HG02852 (cell line): ENCODE data around the gene TMEM191C.
"Not testable (repeated sequence)": the region's sequence is repeated elsewhere in the genome, so short reads cannot be mapped to it uniquely, and the experiment has no call there.

Experiments
- ATAC-seq: cut with Tn5 transposase; IDR thresholded peaks from one replicate; pipeline ENCODE4 v1.9.1; 2021; ENCODE audit warnings: mild to moderate bottlenecking, moderate library complexity; ENCODE audit not compliant: unreplicated experiment

TMEM191C gene

DNA sequence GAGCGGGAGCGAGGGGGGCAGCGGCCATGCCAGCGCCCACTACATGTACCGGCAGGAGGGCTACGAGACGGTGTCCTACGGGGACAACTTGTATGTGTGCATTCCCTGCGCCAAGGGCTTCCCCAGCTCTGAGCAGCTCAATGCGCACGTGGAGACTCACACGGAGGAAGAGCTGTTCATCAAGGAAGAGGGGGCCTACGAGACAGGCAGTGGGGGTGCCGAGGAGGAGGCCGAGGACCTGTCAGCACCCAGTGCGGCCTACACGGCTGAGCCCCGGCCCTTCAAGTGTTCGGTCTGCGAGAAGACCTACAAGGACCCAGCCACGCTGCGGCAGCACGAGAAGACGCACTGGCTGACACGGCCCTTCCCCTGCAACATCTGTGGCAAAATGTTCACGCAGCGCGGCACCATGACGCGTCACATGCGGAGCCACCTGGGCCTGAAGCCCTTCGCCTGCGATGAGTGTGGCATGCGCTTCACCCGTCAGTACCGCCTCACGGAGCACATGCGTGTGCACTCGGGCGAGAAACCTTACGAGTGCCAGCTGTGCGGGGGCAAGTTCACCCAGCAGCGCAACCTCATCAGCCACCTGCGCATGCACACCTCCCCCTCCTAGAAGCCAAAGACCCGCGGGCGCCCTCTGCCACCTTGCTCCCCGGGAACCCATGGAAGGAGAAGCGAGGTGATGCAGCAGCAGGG, 20.9 kb upstream of the TMEM191C start:
- ATAC-seq, result no peak

- no peak for ATAC-seq
These were observed 20.1 kb upstream of the TMEM191C start for GRCh38 chr22:21446827-21447690.

GRCh38 chr22:21447694-21448402, 19.3 kb upstream of the TMEM191C start:
- no peak for ATAC-seq

GRCh38 chr22:21448627-21449416, 18.4 kb upstream of the TMEM191C start:
- no peak for ATAC-seq

DNA sequence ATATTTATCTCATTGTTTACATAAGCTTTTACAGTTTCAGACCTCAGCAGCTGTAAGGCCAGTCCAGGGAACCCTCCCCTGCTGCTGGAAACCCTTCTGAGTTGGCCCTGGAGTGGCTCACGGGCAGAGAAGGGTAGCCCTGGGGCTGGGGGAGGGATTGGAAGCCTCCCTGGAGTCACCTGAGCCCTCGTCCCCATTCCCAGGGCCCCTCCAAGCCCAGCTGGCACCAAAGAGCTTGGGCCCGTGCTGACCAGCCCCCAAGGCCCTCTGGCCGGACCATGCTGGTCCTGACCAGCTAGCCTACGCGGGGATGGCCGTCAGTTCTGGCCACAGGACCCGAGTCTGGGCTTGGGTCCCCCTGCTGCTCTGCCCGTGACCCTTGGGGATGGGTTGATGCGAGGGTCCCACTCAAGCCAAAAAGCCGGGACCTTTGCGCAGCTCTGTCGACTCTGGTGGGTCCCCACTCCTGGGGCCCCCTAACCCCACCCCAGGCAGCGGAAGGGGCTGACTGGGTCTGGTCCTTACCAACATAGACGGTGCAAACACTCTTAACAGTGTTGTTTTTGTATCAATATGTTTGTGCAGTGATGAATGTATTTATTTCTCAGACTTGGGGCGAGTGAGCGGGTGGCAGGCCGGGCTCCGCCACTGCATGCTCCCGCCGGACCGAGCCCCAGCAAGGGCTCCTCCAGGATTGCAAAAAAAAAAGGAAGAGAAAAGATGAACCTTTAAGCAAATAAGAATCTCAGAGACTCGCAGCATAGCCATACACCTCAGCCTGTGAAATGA, 17.5 kb upstream of the TMEM191C start:
- no peak for ATAC-seq

DNA sequence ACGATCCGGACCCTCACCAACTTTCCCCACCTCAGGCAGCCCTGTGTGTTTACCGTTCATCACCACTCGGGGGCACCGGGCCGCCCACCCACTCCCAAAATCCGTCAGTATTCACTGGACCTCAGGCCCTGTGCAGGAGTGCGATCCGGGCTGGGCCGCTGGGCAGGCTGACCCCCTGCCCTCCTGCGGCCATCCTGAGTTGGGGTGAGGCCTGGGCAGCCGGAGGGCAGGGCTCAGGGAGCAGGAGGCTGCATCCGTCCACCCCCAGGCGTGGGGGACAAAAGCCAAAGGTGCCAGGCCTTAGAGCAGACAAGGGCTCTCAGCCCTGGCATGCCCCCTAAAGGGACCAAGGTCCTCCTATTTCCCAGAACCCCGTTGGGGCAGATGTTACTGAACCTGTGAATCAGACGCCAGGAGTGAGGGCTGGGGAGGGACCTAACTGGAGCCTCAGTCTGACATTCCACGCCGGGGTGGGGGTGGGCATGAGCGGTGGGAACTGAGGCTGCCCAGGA, 16.8 kb upstream of the TMEM191C start:
- no peak for ATAC-seq

DNA sequence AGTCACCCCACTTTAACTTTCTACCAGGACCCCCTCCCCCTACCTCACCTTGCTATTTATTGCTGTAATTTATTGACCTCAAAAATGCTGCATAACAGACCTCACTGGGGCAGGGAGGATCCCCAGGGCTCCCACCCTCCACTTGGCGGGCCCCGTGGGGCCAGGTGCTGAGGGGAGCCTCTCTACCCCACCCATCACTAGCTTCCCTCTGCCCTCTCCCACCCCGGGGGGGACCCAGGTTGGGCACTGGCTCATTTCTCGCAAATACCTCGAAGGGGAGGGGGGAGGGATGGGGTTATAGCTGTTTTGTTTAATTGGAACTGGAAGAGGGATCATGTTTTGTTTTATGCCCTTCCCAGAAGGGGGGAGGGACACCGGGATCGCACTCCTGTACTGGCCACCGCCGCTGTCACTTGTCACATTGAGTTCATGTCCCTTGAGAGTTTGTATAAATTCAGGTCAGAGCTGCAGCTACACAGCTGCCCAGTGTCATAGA, 16.3 kb upstream of the TMEM191C start:
- no peak for ATAC-seq

DNA sequence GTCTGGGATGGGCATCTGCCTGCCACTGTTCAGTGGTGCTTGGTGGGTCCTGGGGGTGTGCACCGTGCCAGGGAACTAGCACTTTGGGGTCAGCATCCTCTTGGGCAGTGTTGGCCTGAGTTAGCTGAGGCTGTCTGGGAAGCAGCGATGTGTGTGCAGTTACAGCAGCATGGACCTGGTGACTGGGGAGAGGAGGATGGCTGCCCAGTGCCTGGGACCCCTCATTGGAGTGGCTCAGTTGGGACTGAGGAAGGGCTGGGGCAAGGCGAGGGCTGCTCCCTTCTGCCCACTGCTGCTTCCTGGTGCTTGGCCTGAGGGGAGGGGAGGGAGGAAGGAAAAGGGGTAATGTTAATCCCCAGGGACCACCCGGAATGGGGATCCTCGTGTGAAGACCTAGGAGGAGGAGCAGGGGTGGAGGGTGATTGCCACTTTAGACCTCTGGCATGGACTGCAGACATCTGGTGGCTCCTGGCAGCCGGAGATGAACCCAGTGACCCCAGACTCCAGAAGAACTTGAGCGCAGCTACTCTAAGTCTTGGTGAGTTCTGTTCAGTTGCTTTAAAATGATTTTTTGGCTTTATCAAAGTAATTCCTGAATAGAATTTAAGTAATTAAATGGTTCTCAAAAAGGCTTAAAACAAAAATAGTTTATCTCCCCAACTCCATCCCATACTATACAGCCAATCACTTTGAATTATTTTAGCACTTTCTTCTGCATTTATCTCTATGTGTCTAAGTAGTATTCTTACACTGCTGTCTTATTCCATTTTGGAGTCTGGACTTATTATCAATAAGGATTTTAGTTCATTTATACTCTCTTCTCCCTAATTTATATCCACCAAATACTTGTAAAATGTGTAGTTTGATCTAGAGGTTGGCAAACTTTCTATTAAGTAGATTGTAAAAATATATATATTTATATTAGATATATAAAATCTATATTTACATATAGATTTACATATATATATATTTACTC, 15.4 kb upstream of the TMEM191C start:
- ATAC-seq, result no peak

DNA sequence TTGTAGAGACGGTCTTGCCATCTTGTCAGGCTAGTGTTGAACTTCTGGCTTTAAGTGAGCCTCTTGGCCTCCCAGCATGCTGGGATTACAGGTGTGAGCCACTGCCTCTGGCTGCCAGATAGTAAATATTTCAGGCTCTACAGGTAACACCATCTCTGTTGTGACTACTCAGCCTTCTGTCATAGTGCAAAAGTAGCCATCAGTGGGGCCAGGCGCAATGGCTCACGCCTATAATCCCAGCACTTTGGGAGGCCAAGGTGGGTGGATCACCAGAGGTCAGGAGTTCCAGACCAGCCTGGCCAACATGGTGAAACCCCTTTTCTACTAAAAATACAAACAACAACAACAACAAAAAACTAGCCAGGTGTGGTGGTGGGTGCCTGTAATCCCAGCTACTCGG, 14.5 kb upstream of the TMEM191C start:
- not testable (repeated sequence) for ATAC-seq

DNA sequence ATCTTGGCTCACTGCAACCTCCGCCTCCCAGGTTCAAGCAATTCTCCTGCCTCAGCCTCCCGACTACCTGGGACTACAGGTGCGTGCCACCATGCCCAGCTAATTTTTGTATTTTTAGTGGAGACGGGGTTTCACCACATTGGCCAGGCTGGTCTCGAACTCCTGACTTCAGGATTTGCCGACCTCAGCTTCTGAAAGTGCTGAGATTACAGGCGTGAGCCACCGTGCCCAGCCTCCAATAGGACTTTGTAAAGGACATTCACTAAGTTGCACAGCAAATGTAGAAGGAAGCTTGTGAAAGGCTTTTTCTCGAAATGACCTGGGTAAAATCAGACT, 12.2 kb upstream of the TMEM191C start:
- not testable (repeated sequence) for ATAC-seq

- no peak for ATAC-seq
These were observed 11.7 kb upstream of the TMEM191C start for GRCh38 chr22:21455334-21456089.

GRCh38 chr22:21457023-21457787, 10.0 kb upstream of the TMEM191C start:
- ATAC-seq, result no peak

DNA sequence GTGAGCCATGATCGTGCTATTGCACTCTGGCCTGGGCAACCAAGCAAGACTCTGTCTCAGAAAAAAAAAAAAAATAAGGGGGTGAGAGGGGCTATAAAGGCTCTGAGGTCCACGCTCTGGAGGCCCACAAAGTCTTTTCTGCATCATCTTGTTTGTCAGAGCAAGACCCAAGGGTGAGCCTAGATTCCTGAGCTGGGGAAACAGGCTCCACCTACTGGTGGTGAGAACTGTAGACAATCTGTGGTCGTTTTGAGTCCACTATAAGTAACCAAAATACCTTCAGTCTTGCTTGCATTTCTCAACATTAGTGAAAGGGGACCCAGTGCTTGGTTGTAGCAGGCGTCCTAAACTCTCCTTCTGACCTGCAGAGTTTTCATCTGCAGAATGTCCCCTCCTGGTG, 4.5 kb upstream of the TMEM191C start:
- ATAC-seq, result not testable (repeated sequence)

GRCh38 chr22:21468194-21469096, 1.3 kb downstream of the TMEM191C start:
- ATAC-seq, result peak; percentile 81

GRCh38 chr22:21469097-21469994, 2.2 kb downstream of the TMEM191C start:
- not testable (repeated sequence) for ATAC-seq
